K562 (cell line): ENCODE measurements around the gene ZNF672. TPM values are rescaled to one million over a fixed set of nuclear protein-coding genes. Genes with fewer than 3 reads are reported as not detected.

Experiments
- ARID1B ChIP-seq: fragments of 450-650 bp; IDR thresholded peaks from 2 replicates; pipeline ENCODE4 v1.6.1; 2016; ENCODE audit warnings: antibody characterized with exemption, mild to moderate bottlenecking, inconsistent platforms
- CBX1 ChIP-seq: sonication (generic); IDR thresholded peaks from 2 replicates; pipeline ENCODE4 v1.6.1; 2016; ENCODE audit warnings: antibody characterized with exemption, low read depth, mild to moderate bottlenecking
- CREM ChIP-seq: IDR thresholded peaks from 2 replicates; pipeline ENCODE4 v1.6.1; 2014; ENCODE audit warnings: antibody characterized with exemption, low read depth
- CTBP1 ChIP-seq: fragments of 450-650 bp; IDR thresholded peaks from 2 replicates; pipeline ENCODE4 v1.6.1; 2016; ENCODE audit warnings: borderline replicate concordance
- E2F5 ChIP-seq: sonication (generic); formaldehyde crosslinking; IDR thresholded peaks from 2 replicates; pipeline ENCODE4 v1.8.0; 2022; ENCODE audit warnings: mild to moderate bottlenecking, missing genetic modification reagents
- FOXA1 ChIP-seq: fragments of 450-650 bp; IDR thresholded peaks from 2 replicates; pipeline ENCODE4 v1.6.1; 2016; ENCODE audit warnings: mild to moderate bottlenecking, borderline replicate concordance
- HMG20A ChIP-seq: fragments of 450-650 bp; formaldehyde crosslinking; conservative IDR thresholded peaks from 2 replicates; pipeline ENCODE4 v1.4.0; 2020; ENCODE audit warnings: mild to moderate bottlenecking, mixed read lengths
- NR2C2 ChIP-seq, 2 experiments: fragments of 200-800 bp in 1 of 2; sonication (Bioruptor generic) in 1 of 2; sonication (generic) in 1 of 2; formaldehyde crosslinking in 1 of 2; IDR thresholded peaks; 2 replicates each; pipeline versions ENCODE4 v1.6.1 to v1.8.0; 2016 to 2022; ENCODE audit warnings: mild to moderate bottlenecking in 1 of 2, missing compliant biosample characterization in 1 of 2, missing genetic modification characterization in 1 of 2, missing genetic modification reagents in 1 of 2
- POLR3G ChIP-seq: IDR thresholded peaks from 2 replicates; pipeline ENCODE4 v1.6.1; 2011; ENCODE audit not compliant: insufficient read length, insufficient replicate concordance; ENCODE audit errors: extremely low read depth
- SRF ChIP-seq, 2 experiments: fragments of 250-450, 450-650 bp in 1 of 2; sonication (Bioruptor Pico) in 1 of 2; sonication (generic) in 1 of 2; formaldehyde crosslinking; IDR thresholded peaks; 2 replicates each; pipeline versions ENCODE4 v1.5.0 to v1.5.1; 2020 to 2022; ENCODE audit warnings: mild to moderate bottlenecking in 1 of 2, missing genetic modification reagents in 1 of 2
- TCF3 ChIP-seq: sonication (generic); formaldehyde crosslinking; IDR thresholded peaks from 2 replicates; pipeline ENCODE4 v1.4.0; 2020; ENCODE audit warnings: mild to moderate bottlenecking, missing genetic modification reagents
- YY1 ChIP-seq, 3 experiments: IDR thresholded peaks; 2 replicates each; pipeline ENCODE4 v1.6.1; 2011; ENCODE audit warnings: low read length in 2 of 3, mild to moderate bottlenecking in 2 of 3, moderate library complexity in 2 of 3, borderline replicate concordance in 1 of 3, control low read depth in 1 of 3, low read depth in 1 of 3; ENCODE audit not compliant: insufficient read depth in 3 of 3, insufficient replicate concordance in 2 of 3, control insufficient read depth in 1 of 3, insufficient read length in 1 of 3; ENCODE audit errors: extremely low read depth in 1 of 3
- ZKSCAN8 ChIP-seq: fragments of 200-800 bp; sonication (Bioruptor generic); IDR thresholded peaks from 2 replicates; pipeline ENCODE4 v1.6.1; 2016; ENCODE audit warnings: missing genetic modification characterization, missing compliant biosample characterization
- ZNF212 ChIP-seq: fragments of 450-650 bp; formaldehyde crosslinking; IDR thresholded peaks from 2 replicates; pipeline ENCODE4 v1.4.0; 2020; ENCODE audit warnings: mild to moderate bottlenecking
- ZNF23 ChIP-seq: fragments of 250-450 bp; sonication (Bioruptor Pico); IDR thresholded peaks from 2 replicates; pipeline ENCODE4 v1.4.0; 2020; ENCODE audit warnings: mild to moderate bottlenecking
- ZNF274 ChIP-seq: IDR thresholded peaks from 2 replicates; pipeline ENCODE4 v1.6.1; 2011; ENCODE audit warnings: low read depth, mild to moderate bottlenecking, low read length, moderate library complexity, borderline replicate concordance
- ZNF311 ChIP-seq: fragments of 250-450 bp; sonication (Bioruptor Pico); IDR thresholded peaks from 2 replicates; pipeline ENCODE4 v1.4.0; 2020; ENCODE audit warnings: mild to moderate bottlenecking, moderate library complexity
- ZNF583 ChIP-seq: fragments of 250-450 bp; sonication (Bioruptor Pico); IDR thresholded peaks from 2 replicates; pipeline ENCODE4 v1.4.0; 2020
- polyA plus RNA-seq, 8 experiments: library from polyadenylated mRNA; depleted of rRNA in 4 of 8; stranded (reverse) in 5 of 8; unstranded in 3 of 8; fragments of >200 nt; fragmentation: Nextera tagmentation in 2 of 8; fragmentation: Illumina TruSeq in 1 of 8; extraction: Ambion mirVana in 2 of 8; extraction: Trizol in 1 of 8; gene quantifications; 2 replicates each; pipeline versions ENCODE4 v1.2.1 to v1.2.3, GENCODE V29; 2011 to 2014; ENCODE audit warnings: inconsistent platforms in 1 of 8, missing spikeins in 1 of 8
- total RNA-seq, 7 experiments: library from RNA; depleted of rRNA in 6 of 7; stranded (reverse); fragments of >200 nt in 6 of 7; fragmentation: Illumina TruSeq in 2 of 7; extraction: Trizol in 2 of 7; gene quantifications; 2 replicates each; pipeline versions ENCODE4 v1.2.1 to v1.2.3, GENCODE V29; 2011 to 2021; ENCODE audit warnings: low replicate concordance in 1 of 7
- TF ChIP-seq, protein P1 (sequence below): conservative IDR thresholded peaks from 2 replicates; pipeline ENCODE4 v1.6.1; 2011; ENCODE audit warnings: low read depth, mild to moderate bottlenecking, low read length; ENCODE audit not compliant: control insufficient read depth
- TF ChIP-seq, protein P2 (sequence below): sonication (generic); IDR thresholded peaks from 2 replicates; pipeline ENCODE4 v1.6.1; 2016
- TF ChIP-seq, protein P3 (sequence below): fragments of 200-800 bp; sonication (Bioruptor generic); IDR thresholded peaks from 2 replicates; pipeline ENCODE4 v1.6.1; 2017; ENCODE audit warnings: missing genetic modification characterization, missing compliant biosample characterization

Gene ZNF672
- total and polyA plus RNA-seq, 9 of the 15 experiments (the other 6 are each of a cell fraction or from before 2014, with no cell fraction given): 1.9 to 57.9 (median 24.1) TPM

DNA sequence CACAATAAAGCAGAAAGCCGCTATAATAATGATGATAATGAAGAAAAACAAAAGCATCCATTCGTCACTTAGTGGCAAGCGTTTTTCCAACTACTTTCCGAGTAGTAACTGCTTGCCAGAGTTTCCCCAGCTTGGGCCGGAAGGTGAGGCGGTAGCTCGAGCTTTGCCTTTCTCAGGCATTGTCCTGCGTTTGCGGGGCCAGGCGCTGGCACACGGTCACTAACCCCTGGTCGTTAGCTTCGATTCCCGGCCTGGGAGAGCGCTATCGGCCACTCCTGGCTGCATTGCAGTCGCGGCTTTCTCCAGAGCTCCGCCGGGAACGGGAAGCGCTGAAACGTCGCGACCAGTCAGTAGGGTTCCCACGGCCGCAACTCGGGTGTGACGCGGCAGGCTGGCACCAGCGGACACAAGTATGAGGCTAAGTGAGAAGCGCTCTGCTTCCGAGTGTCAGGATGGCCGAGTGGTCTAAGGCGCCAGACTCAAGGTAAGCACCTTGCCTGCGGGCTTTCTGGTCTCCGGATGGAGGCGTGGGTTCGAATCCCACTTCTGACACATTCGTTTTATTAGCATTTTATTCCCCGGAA is 35.5 kb downstream of the ZNF672 start (continued):
- TF ChIP-seq, protein P1, sequence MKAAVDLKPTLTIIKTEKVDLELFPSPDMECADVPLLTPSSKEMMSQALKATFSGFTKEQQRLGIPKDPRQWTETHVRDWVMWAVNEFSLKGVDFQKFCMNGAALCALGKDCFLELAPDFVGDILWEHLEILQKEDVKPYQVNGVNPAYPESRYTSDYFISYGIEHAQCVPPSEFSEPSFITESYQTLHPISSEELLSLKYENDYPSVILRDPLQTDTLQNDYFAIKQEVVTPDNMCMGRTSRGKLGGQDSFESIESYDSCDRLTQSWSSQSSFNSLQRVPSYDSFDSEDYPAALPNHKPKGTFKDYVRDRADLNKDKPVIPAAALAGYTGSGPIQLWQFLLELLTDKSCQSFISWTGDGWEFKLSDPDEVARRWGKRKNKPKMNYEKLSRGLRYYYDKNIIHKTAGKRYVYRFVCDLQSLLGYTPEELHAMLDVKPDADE: peak; percentile 97
- TF ChIP-seq NR2C2 (CRISPR knock-in tag; IDR thresholded peaks at IDR 0.05): no peak
- peak; percentile 67; the same call in 1 of the 2 replicates for TF ChIP-seq NR2C2 (tag; IDR thresholded peaks at IDR 0.05)
- TF ChIP-seq CREM: peak; percentile 97
- 0 out of 4 replicates have a peak, but pooled peaks of 1 of the 2 experiments have one; percentile 34 for TF ChIP-seq SRF (CRISPR knock-in tag; IDR thresholded peaks at IDR 0.05)
- TF ChIP-seq POLR3G: peak; percentile 38
- peak; percentile 74 for TF ChIP-seq ZNF274
- no peak for TF ChIP-seq ZKSCAN8 (CRISPR knock-in tag)
- TF ChIP-seq CBX1: peak; percentile 37; the same call in 1 of the 2 replicates
- peak; percentile 91 for TF ChIP-seq E2F5 (CRISPR knock-in tag)
- TF ChIP-seq ARID1B: peak; percentile 44; the same call in 1 of the 2 replicates
- TF ChIP-seq, protein P2, sequence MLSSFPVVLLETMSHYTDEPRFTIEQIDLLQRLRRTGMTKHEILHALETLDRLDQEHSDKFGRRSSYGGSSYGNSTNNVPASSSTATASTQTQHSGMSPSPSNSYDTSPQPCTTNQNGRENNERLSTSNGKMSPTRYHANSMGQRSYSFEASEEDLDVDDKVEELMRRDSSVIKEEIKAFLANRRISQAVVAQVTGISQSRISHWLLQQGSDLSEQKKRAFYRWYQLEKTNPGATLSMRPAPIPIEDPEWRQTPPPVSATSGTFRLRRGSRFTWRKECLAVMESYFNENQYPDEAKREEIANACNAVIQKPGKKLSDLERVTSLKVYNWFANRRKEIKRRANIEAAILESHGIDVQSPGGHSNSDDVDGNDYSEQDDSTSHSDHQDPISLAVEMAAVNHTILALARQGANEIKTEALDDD: no peak
- no peak for TF ChIP-seq ZNF212 (CRISPR knock-in tag)
- TF ChIP-seq ZNF23: no peak
- TF ChIP-seq TCF3: no peak; the same call in 1 of the 2 replicates
- no peak for TF ChIP-seq HMG20A (CRISPR knock-in tag)
- TF ChIP-seq, protein P3, sequence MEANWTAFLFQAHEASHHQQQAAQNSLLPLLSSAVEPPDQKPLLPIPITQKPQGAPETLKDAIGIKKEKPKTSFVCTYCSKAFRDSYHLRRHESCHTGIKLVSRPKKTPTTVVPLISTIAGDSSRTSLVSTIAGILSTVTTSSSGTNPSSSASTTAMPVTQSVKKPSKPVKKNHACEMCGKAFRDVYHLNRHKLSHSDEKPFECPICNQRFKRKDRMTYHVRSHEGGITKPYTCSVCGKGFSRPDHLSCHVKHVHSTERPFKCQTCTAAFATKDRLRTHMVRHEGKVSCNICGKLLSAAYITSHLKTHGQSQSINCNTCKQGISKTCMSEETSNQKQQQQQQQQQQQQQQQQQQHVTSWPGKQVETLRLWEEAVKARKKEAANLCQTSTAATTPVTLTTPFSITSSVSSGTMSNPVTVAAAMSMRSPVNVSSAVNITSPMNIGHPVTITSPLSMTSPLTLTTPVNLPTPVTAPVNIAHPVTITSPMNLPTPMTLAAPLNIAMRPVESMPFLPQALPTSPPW (CRISPR knock-in tag): 0 out of 2 replicates have a peak, but pooled peaks have one; percentile 4
- TF ChIP-seq ZNF311 (CRISPR knock-in tag): no peak
- TF ChIP-seq CTBP1: peak; percentile 75
- TF ChIP-seq ZNF583: 0 out of 2 replicates have a peak, but pooled peaks have one; percentile 8
- peak in 2 of 3 experiments; percentile 56 to 74 for TF ChIP-seq YY1 (IDR thresholded peaks at IDR 0.05; ENCODE audit: borderline replicate concordance in 1 of 3, control insufficient read depth in 1 of 3, extremely low read depth in 1 of 3, insufficient read depth in 3 of 3, insufficient read length in 1 of 3, insufficient replicate concordance in 2 of 3, low read depth in 1 of 3, low read length in 2 of 3)
- TF ChIP-seq FOXA1: no peak
